ENCODE measurements around the gene IGFBP2.
A peak's percentile ranks its signal among the peaks of the same experiment; 100 is the strongest.

IGFBP2 gene

GRCh38 chr2:216615298-216616082 is 17.7 kb upstream of the IGFBP2 start:
- no peak for DNase-seq (ENCODE audit: low spot score)

- no peak for DNase-seq (ENCODE audit: low spot score)
Measured at GRCh38 chr2:216616083-216616678, 17.0 kb upstream of the IGFBP2 start.

GRCh38 chr2:216617159-216617815 is 15.9 kb upstream of the IGFBP2 start:
- no peak for DNase-seq (ENCODE audit: low spot score)

DNA sequence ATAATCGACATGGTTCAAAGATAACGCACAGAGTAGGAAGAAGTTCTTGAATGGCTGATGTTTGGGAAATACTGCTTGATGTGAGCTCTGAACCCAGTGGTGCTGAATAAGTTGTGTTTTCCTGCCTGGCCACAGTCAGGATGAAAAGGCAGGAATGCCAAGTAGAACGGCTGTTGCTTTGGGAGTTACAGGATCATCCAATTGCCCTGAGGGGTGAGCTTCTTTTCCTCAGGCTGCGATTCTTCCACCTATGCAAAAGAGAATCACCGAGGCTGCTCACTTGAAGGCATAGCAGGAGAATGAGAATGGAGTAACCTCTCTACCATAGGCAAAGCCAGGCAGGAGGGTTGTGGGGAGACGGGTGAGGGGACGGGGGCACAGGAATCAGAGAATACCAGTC is 14.4 kb upstream of the IGFBP2 start:
- DNase-seq (ENCODE audit: low spot score): no peak

DNA sequence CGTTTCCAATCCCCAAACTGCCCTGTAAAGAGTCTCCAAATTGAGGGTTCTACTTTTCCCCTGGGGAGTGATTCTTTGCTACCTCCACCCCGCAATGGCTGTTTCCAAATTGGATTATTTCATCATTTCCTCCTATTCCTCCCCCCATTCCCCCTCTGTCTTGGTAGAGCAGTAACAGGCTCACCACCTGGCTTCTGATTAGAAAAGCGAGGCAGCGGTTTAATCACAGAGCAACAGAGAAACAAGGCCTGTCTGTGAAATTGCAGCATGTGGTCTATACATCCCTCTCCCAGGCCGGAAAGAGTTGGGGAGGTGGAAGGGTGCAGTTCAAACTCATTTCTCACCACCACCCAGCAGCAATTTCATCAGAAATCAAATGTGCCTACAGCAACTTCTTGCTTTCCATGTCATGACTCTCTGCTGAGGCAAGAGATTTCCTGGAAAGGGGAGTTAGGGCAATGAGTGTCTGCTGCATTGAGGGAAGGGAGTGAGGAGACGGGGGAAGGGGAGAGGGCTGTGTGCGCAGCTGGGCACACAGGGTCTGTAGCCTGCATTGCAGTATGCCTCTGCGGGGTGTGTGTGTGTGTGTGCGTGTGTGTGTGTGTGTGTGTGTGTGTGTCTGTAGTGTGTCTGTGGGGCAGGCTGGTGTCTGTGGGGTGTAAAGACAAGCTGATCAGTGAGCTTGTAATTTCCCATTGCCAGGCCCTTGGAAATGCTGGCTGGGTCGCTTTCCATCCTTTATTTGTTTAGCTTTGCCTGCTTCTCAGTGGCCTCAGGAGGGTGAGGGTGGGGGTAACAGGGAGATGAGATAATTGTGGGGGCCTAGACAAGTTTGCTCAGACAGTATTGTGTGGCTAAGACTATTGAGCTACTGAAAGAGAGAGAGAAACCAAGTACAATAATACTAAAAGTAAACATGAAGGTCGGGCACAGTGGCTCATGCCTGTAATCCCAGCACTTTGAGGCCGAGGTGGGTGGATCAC is 13.5 kb upstream of the IGFBP2 start:
- no peak for DNase-seq (ENCODE audit: low spot score)

GRCh38 chr2:216620786-216621185 is 12.4 kb upstream of the IGFBP2 start:
- DNase-seq (ENCODE audit: low spot score): no peak

DNA sequence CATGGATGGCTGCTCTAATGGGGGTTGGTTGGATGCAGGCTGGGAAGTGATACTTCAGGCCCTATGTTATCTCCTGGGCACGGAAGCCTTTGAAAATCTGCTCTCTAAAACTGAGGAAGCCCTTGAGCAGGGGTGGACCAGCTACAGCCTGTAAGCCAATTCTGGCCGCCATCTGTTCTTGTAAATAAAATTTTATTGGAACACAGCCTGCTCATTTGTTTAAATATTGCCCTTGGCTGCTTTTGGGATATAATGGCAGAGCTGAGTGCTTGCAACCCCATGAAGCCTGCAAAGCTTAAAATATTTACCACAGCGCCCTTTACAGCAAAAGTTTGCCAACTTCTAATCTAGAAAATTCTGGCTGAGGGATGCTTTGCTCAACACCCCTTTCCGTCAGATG is 11.9 kb upstream of the IGFBP2 start:
- no peak for DNase-seq (ENCODE audit: low spot score)

DNA sequence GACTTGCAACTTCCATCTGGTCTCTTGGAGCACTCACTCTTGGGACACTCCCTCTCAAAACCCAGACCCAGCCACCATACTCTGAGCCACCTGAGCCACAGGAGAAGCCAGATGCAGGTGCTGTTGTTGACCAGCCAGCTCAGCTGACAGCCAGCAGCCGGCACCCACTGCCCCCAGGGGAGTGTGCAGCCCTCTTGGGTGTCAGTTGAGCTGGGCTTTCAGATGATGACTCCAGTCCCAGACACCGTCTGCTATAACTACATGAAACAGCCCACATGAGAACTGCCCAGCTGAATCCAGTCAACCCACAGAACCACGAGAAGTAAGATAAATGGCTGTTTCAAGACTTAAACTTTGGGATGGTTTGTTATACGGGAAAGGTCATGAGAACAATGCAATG is 10.7 kb upstream of the IGFBP2 start:
- DNase-seq (ENCODE audit: low spot score): no peak

- DNase-seq (ENCODE audit: low spot score): no peak
Measured at GRCh38 chr2:216624251-216624650, 9.0 kb upstream of the IGFBP2 start.

DNA sequence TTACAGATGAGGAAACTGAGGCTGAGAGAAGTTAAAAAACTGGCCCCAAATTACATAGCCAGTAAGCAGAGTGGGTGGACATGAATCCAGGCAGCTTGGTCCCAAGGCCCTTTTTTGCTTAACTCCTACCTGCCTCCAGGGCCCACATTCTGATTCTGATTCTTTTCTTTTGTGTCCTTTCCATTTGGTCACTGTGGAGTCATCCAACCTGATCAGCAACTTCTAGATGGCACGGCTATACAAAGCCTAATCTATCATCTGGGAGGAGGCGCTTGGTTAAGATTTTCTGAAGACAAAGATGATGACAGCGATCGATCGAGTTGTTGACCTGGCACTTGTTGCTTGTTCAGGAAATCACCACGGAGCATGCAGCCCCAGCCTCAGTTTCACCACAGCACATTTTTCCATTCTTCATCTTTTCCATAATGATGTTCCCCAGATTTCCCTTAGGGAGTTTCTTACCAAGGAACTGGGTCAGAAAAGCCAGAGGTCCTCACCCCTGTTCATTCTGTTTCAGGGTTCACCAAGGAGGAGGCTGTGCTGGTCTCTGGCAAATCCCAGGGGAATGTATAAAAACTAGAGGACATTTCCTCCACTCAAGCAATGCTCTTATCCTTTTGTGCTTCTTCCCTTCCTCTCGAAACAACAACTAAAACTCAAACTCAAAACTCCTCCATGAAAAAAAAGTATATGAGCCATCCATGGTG is 6.9 kb upstream of the IGFBP2 start:
- no peak for DNase-seq (ENCODE audit: low spot score)

DNA sequence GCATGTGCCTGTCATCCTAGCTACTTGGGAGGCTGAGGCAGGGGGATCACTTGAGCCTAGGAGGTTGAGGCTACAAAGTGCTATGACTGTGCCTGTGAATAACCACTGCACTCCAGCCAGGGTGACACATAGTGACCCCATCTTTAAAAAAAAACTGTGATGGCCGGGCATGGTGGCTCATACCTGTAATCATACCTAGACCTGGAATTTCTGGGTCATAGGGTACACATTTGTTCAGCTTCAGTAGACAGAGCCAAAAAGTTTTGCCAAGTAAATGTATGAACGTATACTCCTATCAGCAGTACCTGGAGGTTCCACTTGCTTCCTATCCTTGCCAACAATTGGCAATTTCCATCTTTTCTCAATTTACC is 6.4 kb upstream of the IGFBP2 start:
- DNase-seq (ENCODE audit: low spot score): no peak

GRCh38 chr2:216629784-216630183 is 3.4 kb upstream of the IGFBP2 start:
- DNase-seq (ENCODE audit: low spot score): no peak

GRCh38 chr2:216632346-216632951 is 771 bp upstream of the IGFBP2 start:
- DNase-seq (ENCODE audit: low spot score): no peak

DNA sequence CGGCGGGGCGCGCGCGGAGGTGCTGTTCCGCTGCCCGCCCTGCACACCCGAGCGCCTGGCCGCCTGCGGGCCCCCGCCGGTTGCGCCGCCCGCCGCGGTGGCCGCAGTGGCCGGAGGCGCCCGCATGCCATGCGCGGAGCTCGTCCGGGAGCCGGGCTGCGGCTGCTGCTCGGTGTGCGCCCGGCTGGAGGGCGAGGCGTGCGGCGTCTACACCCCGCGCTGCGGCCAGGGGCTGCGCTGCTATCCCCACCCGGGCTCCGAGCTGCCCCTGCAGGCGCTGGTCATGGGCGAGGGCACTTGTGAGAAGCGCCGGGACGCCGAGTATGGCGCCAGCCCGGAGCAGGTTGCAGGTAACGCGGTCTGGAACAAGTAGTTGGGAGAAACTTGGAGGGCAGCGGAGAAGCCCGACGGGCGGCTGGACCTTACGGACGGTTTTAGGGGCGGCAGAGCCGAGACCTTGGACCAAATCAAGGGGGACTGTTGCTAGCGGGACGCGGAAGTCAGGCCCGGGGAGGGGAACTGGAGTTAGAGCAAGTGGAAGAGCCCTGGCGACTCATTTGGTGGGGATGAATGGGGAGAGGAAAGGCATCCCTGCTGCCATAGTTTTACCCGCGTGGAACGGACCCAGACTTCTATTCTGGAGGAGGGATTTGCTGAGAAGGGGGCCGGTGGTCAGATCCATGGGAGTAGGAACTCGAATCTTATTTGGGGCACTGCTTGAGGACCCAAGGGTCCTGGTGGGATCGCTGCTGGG is 573 bp downstream of the IGFBP2 start:
- DNase-seq (ENCODE audit: low spot score): peak; percentile 38

DNA sequence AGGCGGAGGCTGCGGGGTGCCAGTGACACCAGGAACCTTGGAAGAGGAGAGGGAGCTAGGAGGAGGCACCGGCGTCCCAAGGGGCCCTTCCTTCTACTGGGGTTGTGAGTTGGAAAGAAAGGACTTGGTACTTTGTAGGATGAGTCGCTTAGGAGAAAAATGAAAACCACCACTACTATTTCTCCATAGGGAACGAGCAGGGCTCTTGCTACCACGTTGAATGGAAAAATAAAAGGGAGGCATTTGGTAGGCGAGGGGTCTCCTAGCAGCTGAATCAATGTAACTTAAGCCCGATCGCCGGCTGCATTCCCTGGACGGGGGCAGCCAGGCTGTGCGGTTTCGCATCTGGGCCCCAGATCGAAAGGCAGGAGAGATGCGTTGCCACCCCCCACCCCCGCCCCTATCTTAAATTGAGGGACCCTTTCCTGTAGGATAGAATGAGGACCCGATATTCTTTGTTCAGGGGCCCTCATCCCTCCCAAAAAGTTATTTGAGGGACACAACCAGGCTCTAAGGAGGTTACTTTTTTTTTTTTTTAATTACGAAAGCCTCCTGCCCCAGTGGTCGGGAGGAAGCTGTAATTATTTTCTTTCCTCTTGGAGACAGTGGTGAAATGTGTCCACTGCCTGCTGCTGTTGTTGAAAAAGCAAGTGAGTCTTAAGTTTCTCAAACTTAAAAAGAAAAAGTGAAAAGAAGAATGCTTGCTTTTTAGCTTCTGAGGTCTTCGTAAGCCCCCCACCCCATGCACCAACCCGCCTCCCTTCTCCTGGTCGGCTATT is 1.3 kb downstream of the IGFBP2 start:
- no peak for DNase-seq (ENCODE audit: low spot score)

DNA sequence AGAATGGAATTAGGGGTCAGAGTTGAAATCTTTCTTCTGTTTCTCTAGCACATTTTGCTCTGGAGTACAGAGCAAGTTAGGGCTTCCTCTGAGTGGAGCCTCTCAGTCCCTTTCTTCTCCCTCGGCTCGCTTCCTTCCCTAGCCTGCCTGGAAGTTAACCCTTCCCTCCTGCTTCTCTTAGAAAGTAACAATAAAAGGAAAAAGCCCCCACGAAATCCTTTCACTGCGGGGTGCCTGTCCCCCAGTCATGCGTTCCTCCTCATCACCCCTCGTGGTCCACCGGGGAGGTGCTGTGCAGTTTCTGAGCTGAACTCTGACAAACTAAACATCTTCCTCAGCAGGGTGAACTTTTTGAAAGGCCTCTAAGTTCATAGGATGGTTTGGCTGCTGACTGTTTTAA is 2.0 kb downstream of the IGFBP2 start:
- no peak for DNase-seq (ENCODE audit: low spot score)

DNA sequence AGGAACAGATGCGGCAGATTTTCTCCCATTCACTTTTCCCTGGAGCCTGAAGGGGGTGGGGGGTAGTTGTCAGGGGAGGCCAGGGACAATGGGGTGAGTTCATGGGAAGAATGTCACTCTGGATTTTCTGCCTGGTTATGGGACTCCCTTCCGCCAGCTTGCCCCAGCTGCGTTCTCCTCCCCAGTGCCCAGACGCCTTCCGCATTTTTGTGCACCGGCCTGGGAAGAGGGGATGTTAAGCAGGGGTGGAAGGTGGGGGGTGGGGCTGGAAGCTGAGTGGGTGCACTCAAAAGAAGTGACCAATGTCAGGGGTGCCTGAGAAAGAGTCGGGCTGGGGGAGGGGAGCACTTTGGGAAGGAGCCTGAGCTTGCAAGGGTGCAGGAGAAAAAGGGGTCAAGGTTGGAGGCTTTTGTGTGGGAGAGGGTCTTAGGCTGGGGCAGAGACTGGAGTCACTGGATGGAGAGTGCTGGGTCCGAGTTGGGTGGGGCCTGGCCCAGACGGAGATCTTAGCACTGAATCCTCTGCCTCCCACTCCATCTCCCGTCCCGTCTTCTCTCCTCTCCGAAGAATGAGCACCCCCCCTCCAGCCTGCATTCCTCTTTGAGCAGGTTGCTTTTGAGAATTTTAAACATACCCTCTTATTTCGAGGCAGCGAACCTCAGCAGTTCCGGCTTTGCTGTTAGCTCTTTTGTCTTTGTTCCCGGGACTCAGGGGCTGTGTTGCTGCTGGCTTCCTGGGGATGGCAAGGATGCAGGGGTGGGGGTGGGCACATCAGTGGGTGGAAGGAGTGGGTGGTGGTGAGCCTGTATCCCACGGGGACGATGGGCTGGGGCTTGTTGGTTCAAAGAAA is 2.7 kb downstream of the IGFBP2 start:
- DNase-seq (ENCODE audit: low spot score): no peak

GRCh38 chr2:216636551-216637450 is 3.6 kb downstream of the IGFBP2 start:
- peak; percentile 60 for DNase-seq (ENCODE audit: low spot score)
